Large intestine (tissue), 3 donors: Measurements from ENCODE around the gene KRT7. TPM values are rescaled to one million over a fixed set of nuclear protein-coding genes. Genes with fewer than 3 reads are reported as not detected.
"Not testable (repeated sequence)": the region's sequence is repeated elsewhere in the genome, so short reads cannot be mapped to it uniquely, and the experiment has no call there.

Source experiments
- DNase-seq, 2 donors: peaks; one replicate each; pipeline versions ENCODE4 v3.0.0 to v3.0.0-alpha.2; 2013
- H3K27ac ChIP-seq: one replicate; pipeline ENCODE4 v1.5.1; 2013; ENCODE audit warnings: low read length
- H3K27me3 ChIP-seq: 2 replicates; pipeline ENCODE4 v1.6.1; 2013; ENCODE audit warnings: low read length; ENCODE audit not compliant: control insufficient read depth, insufficient read depth
- H3K36me3 ChIP-seq: 2 replicates; pipeline ENCODE4 v1.6.1; 2013; ENCODE audit warnings: low read length; ENCODE audit not compliant: control insufficient read depth, insufficient read depth
- H3K4me1 ChIP-seq: one replicate; pipeline ENCODE4 v1.6.1; 2013; ENCODE audit warnings: low read length; ENCODE audit not compliant: control insufficient read depth, insufficient read depth
- H3K4me3 ChIP-seq: one replicate; pipeline ENCODE4 v1.5.1; 2013; ENCODE audit warnings: low read length
- H3K9me3 ChIP-seq: one replicate; pipeline ENCODE4 v1.6.1; 2013; ENCODE audit warnings: mild to moderate bottlenecking, low read depth, low read length, moderate library complexity; ENCODE audit not compliant: control insufficient read depth
- WGBS: methylation state at CpG from one replicate; pipeline ENCODE4 v1.1.5; 2013; ENCODE audit warnings: low lambda C conversion rate; ENCODE audit not compliant: insufficient coverage; 5-methylcytosine and 5-hydroxymethylcytosine counted together
- polyA plus RNA-seq: library from polyadenylated mRNA; unstranded; fragments of 120-200 nt; gene quantifications from one replicate; pipeline ENCODE4 v1.2.1, GENCODE V29; 2013

Gene KRT7
- polyA plus RNA-seq, 1 donor = 8.6 TPM

GRCh38 chr12:52252175-52252615 is 19.2 kb downstream of the KRT7 start:
- not testable (repeated sequence) for H3K4me3 ChIP-seq, H3K4me1 ChIP-seq, H3K9me3 ChIP-seq, H3K36me3 ChIP-seq, DNase-seq, H3K27ac ChIP-seq
- WGBS = no CpG with 5 or more reads among the region's 8 CpGs
- peaks cover 71% of the 10 kb centered on the region for H3K27me3 ChIP-seq

GRCh38 chr12:52252728-52253343 is 19.8 kb downstream of the KRT7 start:
- Histone ChIP-seq H3K27me3 (peaks cover 78% of the 10 kb centered on the region), H3K36me3 (no peaks in the 10 kb centered on the region), H3K9me3 (no peaks in the 10 kb centered on the region), H3K4me1 (no peaks in the 10 kb centered on the region), H3K4me3 (no peak overlapping the region), H3K27ac (no peak overlapping the region)
- DNase-seq = no peak
- no CpG with 5 or more reads among the region's 11 CpGs for WGBS

- Histone ChIP-seq H3K36me3 (no peaks in the 10 kb centered on the region), H3K4me3 (no peak overlapping the region), H3K27me3 (peaks cover 83% of the 10 kb centered on the region), H3K27ac (no peak overlapping the region), H3K4me1 (no peaks in the 10 kb centered on the region), H3K9me3 (peaks cover 1% of the 10 kb centered on the region)
- no CpG with 5 or more reads among the region's 14 CpGs for WGBS
- no peak for DNase-seq
Measured at GRCh38 chr12:52253391-52254179, 20.5 kb downstream of the KRT7 start.

GRCh38 chr12:52254180-52254964 is 21.3 kb downstream of the KRT7 start:
- Histone ChIP-seq H3K4me3 (no peak overlapping the region), H3K9me3 (peaks cover 4% of the 10 kb centered on the region), H3K27me3 (peaks cover 83% of the 10 kb centered on the region), H3K4me1 (no peaks in the 10 kb centered on the region), H3K27ac (no peak overlapping the region), H3K36me3 (no peaks in the 10 kb centered on the region)
- no peak for DNase-seq
- no CpG with 5 or more reads among the region's 10 CpGs for WGBS

GRCh38 chr12:52254965-52255751 is 22.1 kb downstream of the KRT7 start:
- peaks cover 4% of the 10 kb centered on the region for H3K9me3 ChIP-seq
- no peak for DNase-seq
- peaks cover 83% of the 10 kb centered on the region for H3K27me3 ChIP-seq
- WGBS = no CpG with 5 or more reads among the region's 7 CpGs
- no peaks in the 10 kb centered on the region for H3K4me1 ChIP-seq
- H3K27ac ChIP-seq = no peak overlapping the region
- no peaks in the 10 kb centered on the region for H3K36me3 ChIP-seq
- no peak overlapping the region for H3K4me3 ChIP-seq

- H3K9me3 ChIP-seq = peaks cover 4% of the 10 kb centered on the region
- H3K27me3 ChIP-seq = peaks cover 85% of the 10 kb centered on the region
- H3K36me3 ChIP-seq = no peaks in the 10 kb centered on the region
- no peaks in the 10 kb centered on the region for H3K4me1 ChIP-seq
- H3K27ac ChIP-seq = no peak overlapping the region
- WGBS = 83% methylated on average over 1 of the region's 9 CpGs
- no peak overlapping the region for H3K4me3 ChIP-seq
- DNase-seq = no peak
Measured at GRCh38 chr12:52255926-52256583, 23.0 kb downstream of the KRT7 start.

- no peaks in the 10 kb centered on the region for H3K4me1 ChIP-seq
- peaks cover 90% of the 10 kb centered on the region for H3K27me3 ChIP-seq
- 0% methylated on average over 1 of the region's 2 CpGs for WGBS
- H3K9me3 ChIP-seq = peaks cover 4% of the 10 kb centered on the region
- H3K36me3 ChIP-seq = no peaks in the 10 kb centered on the region
- H3K27ac ChIP-seq = no peak overlapping the region
- no peak for DNase-seq
- H3K4me3 ChIP-seq = no peak overlapping the region
Measured at GRCh38 chr12:52256584-52256935, 23.5 kb downstream of the KRT7 start.

- no peak overlapping the region for H3K4me3 ChIP-seq
- WGBS = no CpG with 5 or more reads among the region's 4 CpGs
- peaks cover 87% of the 10 kb centered on the region for H3K27me3 ChIP-seq
- DNase-seq = no peak
- H3K9me3 ChIP-seq = peaks cover 8% of the 10 kb centered on the region
- no peak overlapping the region for H3K27ac ChIP-seq
- H3K36me3 ChIP-seq = no peaks in the 10 kb centered on the region
- H3K4me1 ChIP-seq = no peaks in the 10 kb centered on the region
Measured at GRCh38 chr12:52257074-52257551, 24.1 kb downstream of the KRT7 start.

GRCh38 chr12:52257922-52258321 is 24.9 kb downstream of the KRT7 start:
- not testable (repeated sequence) for H3K4me1 ChIP-seq, H3K4me3 ChIP-seq, H3K27ac ChIP-seq, DNase-seq, H3K36me3 ChIP-seq
- Histone ChIP-seq H3K27me3 (peaks cover 84% of the 10 kb centered on the region), H3K9me3 (peaks cover 15% of the 10 kb centered on the region)
- WGBS = 77% methylated on average over 3 of the region's 13 CpGs
